ENCODE data around the gene ZNF140.

GRCh38 chr12:133073836-133074235, 6.9 kb upstream of the ZNF140 start:
- TF ChIP-seq CTCF (conservative IDR thresholded peaks at IDR 0.05; ENCODE audit: low read length) (no peak), EZH2phosphoT487 (IDR thresholded peaks at IDR 0.05; ENCODE audit: borderline replicate concordance, low read depth, low read length) (no peak)

All from OCI-LY7 (cell line).